Esophagus muscularis mucosa (tissue), 4 donors: Measurements from ENCODE around the gene PODXL2.

Experiments
- CTCF ChIP-seq, 3 experiments: fragments of 200-600 bp in 2 of 3; fragments of 450-650 bp in 1 of 3; sonication (generic) in 2 of 3; IDR thresholded peaks; one replicate each; pipeline ENCODE4 v1.5.1; 2017 to 2019; ENCODE audit warnings: antibody characterized with exemption in 3 of 3, mild to moderate bottlenecking in 2 of 3, moderate library complexity in 1 of 3
- EP300 ChIP-seq: sonication (generic); formaldehyde crosslinking; IDR thresholded peaks from one replicate; pipeline ENCODE4 v1.6.1; 2017; ENCODE audit warnings: antibody characterized with exemption
- POLR2A ChIP-seq: fragments of 450-650 bp; IDR thresholded peaks from one replicate; pipeline ENCODE4 v1.6.1; 2017; ENCODE audit warnings: antibody characterized with exemption, moderate library complexity, mild to moderate bottlenecking, low read depth
- POLR2AphosphoS5 ChIP-seq, 2 donors: sonication (generic); formaldehyde crosslinking; IDR thresholded peaks; one replicate each; pipeline ENCODE4 v1.6.1; 2017; ENCODE audit warnings: antibody characterized with exemption in 2 of 2

GRCh38 chr3:127679534-127680145 is 50.7 kb downstream of the PODXL2 start:
- TF ChIP-seq POLR2A (no peak), CTCF (IDR thresholded peaks at IDR 0.05) (peak in 1 of 3 experiments; percentile 19), POLR2AphosphoS5 (IDR thresholded peaks at IDR 0.05) (no peak), EP300 (no peak)
